CD4-positive, alpha-beta T cell treated with Interferon alpha-2 for 1 hour (primary cell): ENCODE measurements around the gene NUP210.

ENCODE experiments used
- DNase-seq, 2 donors: peaks; one replicate each; pipeline ENCODE4 v3.0.0-alpha.2; 2020 to 2022

NUP210 gene

DNA sequence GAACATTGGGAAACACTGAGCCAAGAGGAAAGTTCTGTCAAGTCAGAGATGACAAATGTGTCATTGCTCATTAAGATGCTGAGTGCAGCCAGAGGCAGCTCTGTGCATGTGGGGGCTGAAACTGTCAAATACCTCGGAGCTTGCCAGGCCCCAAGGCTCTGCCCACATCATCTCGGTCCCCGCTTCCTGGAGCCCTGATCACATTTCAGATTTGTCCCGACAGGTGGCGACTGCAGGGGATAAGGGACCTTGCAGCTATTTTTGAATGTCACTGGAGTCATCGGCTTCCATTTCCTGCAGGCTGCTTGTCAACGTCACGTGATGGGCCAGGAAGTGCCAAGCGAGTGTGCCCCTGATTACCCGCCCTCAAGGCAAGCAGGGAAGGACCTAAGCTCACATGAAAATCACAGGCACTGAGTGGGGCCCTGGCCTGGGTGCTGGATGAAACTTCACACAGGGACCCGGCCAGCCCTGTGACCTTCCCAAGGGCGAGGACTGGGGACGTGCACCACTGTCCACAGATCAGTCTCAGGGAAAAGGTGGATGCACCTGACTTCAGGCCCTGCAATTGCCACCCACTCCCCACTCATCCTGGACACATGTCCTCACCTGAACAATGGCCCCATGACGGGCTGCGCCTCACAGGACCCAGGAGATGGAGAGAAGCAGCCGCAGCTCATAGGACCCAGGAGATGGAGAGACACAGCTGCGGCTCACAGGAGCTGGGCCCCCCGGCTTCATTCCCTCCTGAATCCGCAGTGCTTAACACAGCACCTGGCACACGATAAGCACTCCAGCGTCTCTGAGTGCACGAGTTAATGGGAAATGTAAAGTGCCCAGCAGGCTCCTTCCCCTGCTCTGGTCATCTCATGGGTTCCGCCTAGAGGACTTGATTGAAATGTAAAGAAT is 73.4 kb downstream of the NUP210 start:
- peak; percentile 74 to 83 for DNase-seq

DNA sequence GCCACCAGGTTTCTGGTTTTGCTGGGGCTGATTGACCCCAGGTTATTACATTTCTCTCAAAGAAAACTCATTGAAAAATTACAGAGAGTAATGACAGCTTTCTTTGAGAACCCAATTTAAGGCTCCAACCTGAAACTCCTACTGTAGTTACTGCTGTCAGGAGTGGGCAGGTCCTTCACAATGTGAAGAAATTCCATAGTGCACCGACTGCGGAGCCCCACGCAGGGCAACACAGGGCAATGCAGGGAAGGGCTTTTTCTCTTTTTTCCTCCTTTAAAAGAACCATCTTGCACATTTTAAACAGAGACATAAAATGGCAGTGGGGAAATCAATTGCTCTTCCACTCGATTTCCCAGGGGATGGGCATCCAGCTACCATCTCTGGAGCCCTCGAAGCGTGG is 74.3 kb downstream of the NUP210 start:
- no peak for DNase-seq

DNA sequence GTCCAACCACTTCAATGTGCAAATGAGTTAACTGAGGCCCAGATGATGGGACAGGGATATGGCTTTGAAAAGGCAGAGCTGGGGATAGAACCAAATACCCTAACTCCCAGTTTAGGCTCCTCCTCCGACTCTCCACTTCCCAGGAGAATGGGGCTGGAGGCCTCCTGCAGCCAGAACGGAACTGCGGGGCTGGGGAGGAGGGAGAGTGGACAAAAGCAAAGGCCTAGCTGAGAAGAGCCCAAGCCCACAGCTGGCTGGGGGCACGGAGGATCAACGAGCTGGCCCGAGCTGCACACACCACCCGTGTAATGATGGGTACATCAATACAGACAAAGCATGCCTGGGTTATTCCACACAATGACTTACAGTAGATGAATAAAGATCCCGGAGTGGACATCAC is 74.8 kb downstream of the NUP210 start:
- DNase-seq = no peak

DNA sequence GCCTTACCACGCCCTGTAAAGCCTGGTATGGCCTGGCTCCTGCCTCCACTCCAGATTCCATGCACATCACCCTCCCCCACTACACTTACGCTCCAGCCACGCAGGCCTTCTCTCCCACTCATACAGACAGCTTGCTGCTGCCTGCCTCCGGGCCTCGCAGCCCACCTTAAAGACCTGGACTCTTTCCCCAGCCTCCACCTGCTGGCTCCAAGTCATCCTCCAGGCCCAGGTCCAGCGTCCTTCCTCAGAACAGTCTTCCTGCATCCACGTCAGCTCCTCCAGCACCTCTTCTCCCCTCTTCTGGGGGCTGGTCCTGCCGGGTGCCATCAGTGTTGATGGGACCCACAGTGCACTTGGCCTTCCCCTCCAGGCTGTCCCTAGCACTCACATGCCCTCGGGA is 75.5 kb downstream of the NUP210 start:
- DNase-seq = no peak

DNA sequence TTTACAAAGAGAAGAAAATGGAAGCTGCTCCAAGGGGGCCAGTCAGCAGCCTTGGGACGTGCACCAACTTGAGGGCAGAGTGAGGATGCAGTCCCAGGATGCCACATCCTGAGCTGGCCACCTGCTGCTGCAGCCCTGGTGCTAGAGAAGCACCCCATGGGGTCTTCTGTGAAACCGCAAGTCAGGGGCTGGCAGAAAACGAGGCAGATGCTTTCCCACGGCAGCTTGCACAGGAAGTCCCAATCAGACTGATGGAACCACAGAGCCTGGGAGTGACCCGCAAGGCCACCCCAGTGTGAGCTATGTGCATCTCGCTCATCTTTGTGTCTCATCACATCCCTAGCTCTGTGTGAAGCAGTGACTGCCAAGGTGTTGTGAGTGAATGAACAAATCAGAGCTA is 76.5 kb downstream of the NUP210 start:
- no peak for DNase-seq

DNA sequence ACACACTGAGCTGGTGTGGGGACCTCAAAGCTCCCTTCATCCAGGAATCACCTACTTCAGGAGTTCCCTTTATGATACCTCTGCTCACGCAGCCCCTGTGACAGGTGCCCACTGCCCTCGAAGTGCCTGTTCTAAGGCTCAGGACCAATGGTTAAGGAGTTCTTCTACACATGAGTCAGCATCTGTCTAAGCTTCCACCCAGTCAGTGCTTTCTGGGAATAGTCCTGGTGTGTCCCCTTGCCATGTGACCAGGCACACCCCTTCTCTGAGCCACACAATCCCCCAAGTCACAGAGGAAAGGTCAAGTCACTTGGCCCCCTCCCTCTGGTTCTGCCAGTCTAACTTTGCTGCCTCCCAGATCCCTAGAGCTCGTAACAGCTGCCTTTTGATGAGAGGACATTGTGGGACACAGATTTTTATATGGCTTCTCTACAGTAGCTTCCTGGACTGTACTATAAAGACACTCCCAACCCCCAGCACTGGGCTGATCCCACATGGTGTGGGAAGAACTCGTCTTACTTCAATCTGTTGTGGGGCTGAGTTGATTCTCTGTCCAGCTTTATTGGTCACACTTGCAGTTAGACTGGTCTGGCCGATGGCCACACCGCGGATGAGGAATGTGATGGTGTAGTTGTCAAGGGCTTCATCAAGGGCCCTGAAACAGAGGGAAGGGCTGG is 78.8 kb downstream of the NUP210 start:
- no peak for DNase-seq

DNA sequence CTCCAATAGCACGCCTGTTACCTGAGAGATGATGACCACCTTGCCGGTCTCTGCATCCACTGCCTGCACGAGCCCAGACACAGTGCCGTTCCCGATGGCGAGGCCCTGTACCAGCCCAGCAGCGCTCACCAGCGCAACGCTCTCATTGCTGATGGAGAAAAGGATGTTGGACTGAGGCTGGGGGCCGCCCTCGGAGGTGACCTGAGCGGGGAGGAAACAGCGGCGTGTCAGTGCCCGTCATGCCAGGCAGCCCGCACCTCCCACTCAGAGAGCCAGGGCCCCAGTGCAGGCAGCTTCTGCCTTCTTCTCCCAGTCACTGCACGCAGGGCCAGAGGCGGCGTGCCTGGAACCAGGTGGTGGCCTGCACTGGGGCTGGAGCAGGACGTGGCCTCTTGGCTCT is 80.3 kb downstream of the NUP210 start:
- no peak for DNase-seq

DNA sequence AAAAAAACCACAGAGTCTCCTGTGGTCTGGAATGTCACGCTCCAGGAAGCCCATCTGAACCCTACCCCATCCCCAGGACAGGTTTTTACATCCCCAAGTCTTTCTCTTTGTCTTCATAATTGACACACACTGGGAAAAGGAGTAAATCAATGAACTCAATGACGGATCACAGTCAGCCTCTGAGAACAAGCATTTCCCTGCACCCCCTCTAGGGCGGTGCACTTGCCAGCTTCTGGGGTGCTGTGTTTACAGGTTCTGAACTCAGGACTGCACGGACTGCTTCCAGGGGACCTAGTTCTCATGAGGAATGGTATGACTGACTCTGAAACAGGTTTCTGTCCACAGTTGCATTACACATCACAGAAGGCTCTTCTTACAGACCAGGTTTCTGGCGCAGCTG is 81.1 kb downstream of the NUP210 start:
- DNase-seq = no peak

DNA sequence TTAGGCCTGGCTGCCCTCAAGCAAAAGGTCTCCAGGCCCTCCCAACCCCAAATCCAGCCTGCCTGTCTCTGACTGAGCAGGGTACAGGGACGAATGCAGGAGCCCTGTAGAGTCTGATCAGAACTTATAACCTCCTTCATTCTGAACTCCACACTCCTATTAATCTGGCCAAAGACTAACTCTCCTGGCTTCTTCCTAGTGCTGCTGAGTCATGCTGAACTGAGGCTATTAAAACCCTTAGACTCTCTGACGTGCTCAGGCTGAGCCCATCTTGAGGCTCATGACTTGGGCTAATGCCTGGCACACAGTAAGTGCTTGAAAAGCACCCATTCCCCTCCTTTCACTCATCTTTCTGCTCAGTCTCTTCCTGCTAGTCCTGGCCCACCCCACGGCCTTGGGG is 81.9 kb downstream of the NUP210 start:
- DNase-seq = no peak

DNA sequence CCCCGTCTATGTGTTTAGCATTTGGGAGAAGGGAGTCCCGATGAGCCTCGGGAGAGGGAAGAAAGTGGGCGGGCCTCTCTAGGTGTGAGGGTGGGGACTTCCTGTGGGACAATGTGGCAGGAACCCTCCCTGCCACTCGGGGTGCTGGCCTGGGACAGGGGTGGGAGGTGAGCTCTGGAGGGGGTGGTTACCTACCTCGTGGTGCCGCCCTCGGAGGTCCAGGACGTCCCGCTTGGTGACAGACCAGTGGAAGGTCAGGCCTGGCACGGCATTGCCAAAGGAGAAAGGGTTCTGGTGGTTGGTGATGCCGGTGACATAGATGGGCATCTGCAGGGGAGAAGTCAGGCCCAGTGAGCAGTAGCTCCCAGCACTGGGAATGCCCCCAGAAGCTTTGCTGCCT is 83.5 kb downstream of the NUP210 start:
- DNase-seq = no peak

DNA sequence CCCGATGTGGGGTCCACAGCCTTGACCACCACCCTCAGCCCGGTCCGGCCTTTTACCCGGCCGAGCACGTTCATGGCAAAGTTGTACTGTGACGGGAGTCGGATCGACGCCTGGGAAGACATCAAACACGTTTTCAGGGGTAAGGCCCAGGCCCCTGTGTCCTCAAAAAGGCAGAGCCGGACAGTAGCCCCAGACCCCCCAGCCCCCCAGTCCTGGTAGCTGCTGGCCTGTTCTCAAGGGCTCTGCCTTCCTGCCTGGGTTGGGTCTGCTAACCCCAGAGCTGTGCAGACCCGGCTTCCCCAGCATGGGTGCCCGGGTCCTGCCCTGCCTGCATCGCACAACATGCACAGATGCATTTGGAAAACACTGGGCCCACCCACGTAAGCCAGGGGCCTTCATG is 84.6 kb downstream of the NUP210 start:
- no peak for DNase-seq

DNA sequence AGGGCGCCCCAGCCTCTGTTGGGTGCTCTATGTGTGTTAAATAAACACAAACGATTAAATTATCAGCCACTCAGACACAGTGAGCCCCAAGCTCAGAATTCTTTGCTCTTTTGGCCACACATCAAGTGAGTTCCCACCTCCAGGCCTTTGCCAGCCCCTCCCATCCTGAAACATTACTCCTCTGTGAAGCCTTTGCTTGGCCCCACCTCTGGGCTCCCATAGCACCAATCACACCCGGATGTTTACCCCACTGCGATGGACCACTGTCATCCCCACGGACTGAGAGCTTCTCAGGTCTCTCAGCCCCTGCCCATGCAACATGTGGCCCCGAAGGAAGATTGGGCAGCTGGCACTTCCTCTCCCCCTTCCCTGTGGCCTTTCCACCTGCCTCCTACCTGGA is 85.1 kb downstream of the NUP210 start:
- no peak for DNase-seq

DNA sequence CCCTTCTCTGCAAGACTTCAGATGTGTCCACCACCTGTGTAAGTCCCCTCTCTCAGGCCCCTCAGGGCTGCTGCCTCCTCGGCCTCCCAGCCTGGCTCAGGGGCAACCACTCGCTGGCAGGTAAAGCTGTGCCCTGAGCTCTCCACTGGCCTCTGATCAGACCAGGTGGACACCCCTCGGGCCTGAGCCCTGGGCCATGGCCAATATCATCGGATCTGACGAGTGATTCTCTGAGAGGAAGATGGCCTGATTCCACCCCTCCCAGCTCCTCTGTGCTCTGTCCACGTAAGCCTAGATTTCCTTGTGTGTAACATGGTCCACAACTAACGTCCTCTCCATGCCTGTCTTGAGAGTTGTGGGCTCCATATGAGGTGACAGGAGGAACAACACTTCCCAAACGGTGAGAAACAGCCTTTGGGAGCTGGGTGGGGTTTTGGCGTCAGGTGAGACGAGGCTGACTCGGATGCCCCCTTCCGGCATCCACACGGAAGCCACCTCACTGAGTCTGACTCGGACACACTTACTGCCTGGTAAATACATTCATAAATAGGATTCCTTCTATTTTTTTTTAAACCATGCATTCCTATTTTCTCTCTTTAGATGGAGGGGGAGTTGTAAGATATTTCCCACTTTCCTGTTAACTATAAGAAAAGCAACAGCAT is 86.8 kb downstream of the NUP210 start:
- no peak for DNase-seq

DNA sequence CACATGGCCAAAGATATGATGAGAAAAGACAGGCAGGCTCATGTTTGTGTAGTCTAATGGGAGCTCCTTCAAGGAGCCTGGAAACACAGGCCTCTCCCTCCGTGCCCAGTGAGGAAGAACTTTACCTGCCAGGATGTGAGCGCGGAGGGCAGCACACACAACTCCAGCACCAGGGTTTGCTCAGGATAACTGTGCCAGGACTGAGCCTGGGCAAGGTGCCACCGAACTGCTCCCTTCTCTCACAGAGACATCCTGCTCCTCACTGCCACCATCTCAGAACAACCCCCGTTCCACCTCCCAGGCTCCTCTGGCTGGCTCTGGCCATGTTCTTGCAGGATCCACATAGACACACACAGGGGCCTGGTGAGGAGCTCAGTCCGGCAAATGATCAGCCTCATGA is 87.4 kb downstream of the NUP210 start:
- no peak for DNase-seq

DNA sequence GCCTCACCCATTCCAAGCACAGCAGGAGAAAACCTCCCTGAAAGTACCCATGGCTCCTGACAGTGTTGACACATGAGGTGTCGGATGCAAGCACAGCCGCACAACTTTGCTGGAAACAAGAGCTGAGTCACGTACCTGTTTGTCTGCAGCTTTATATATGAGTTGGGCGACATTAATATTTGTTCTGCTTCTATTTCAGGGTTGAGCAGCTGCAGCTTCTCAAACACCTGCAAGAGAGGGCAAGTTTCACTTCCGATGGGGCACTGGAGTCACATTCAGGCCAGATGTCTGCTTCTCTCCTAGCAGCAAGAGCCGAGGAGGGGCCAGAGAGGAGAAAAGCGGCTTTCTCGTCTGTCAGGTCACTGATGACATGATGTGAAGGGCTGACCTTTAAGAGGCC is 88.0 kb downstream of the NUP210 start:
- peak in 1 of 2 donors; percentile 50 for DNase-seq

DNA sequence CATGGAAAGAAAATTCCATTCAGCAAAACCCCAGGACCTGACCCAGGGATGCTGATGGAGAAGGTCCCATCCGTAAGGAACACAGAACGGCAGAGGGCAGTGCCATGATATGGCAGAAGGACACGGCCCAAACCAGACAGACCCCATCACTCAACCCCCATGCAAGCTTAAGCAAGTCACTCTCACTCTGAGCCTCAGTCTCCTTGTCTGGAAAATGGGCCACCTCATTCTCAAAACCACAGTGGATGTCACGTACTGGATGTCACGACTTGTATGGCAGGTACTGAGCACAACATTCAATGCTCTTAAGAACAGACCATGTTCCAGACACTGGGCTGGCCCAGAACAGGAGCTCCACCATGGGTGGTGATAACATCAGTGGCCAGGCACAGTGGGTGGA is 90.4 kb downstream of the NUP210 start:
- DNase-seq = no peak

DNA sequence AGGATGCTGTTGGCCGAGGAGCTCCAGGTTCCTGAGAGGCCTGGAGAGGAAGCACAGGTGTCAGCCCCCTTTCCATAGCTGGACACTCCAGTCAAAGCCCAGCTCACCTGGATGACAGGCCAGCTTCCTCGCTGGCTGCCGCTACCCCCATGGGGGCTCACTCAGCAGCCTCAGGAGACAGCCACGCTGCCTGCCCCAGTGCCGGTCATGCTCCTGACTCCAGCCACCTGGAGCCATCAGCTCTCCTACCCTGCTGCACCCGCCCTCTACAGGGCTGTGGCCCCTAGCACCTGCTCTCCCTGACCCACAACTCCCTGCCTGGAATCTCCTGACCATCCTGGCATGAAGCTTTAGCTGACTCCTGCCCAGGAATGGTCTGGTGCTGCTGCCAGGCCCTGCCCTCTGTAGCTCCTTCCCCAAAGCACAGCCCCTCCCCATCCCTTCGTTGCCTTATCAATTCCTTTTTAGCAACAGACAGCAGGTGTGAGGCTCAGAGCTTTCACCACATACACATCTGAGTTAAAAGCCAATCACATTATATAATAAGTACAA is 94.2 kb downstream of the NUP210 start:
- no peak for DNase-seq

DNA sequence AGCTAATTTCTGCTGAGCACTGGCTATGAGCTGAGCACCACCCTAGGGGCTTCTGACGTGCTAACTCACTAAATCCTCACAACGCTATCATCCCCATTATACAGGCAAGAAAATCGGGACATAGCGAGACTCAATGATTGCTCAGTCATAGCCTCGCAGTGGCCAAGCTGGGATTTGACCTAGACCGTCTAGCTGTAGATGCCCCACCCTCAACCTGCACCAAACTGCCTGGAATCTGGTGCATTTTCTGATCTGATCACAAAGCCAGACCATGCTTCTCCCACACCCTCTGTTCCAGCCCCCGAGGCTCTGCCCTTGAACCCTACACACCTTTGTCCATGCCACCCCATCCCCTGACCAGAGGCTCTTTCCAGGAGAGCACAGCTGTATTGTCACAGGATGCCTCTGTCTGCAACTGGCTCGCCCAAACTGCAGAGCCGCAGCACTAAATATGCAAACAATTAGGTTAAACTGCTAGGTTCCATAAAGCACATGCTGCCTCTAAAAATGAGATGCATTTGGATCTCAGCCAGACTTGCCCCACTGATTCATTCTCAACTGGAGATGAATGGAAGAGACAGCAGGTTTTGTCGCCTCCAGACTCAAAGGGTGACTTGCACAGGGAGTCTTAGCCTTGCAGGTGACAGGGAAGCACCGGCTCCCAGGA is 95.2 kb downstream of the NUP210 start:
- DNase-seq = no peak

DNA sequence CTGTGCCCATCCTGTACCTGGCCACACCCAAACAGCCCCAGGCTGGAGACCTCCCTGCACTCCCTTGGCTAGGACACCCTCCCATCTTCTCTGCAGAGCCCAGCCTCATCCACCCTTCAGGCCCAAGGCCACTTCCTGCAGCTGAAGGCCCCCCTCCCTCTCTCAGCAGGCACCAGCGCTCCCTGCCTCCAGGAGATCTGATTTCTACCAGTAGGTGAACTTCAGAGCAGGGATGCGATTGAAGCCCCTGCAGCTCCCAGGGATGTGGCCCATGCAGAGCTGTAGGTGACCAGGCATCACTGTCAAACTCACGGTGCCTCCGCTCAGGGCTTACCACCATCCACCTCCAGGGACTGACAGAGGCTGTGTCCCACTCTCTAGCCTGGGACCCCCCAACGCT is 96.3 kb downstream of the NUP210 start:
- no peak for DNase-seq

DNA sequence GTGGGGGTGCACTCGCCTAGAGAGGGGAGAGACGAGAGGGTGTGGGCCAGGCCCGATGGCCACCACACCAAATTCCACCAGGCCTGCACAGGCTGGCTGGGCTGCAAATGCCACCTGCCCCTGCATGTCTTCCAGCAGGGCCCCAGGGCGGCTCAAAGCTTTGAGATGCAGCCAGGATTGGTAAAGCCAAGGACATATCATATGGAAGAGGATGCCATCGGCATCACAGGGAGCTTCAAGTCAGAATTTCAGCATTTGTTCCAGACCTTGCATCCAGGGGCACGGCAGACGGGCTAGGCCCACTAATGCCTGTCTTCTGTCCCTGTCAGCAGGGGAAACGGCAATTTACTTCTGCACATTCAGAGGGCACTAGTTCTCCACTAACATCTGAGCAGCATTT is 97.8 kb downstream of the NUP210 start:
- DNase-seq = no peak

DNA sequence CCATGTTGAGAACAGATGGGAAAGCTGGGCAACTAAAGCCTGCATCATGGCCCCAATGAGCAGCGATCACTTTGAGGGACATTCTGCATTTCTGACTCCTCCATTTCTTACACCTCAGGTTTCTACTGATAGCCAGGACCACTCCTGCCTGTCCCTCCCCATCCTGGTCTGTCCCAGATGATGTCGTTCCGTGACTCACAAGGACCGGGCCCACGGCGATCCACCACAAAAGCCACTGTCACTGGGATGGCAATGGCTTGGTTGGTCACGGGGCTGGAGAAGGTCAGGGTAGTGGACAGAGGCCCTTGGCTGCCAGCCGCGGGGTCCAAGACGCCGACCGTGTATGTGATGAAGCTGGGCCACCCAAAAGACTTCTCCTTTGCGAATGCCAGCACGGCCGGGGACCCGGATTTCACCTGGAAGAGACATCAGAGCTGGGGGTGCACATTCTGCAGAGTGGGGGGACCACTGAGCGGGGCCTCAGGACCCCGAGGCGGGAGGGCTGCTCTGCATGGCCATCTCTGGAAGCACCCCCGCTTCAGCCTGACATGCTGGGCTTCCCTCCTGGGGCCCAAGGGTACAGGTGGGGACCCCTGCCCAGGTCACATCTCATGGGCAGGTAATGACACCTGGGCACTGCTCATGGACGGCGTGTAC is 100.4 kb downstream of the NUP210 start:
- DNase-seq = no peak

DNA sequence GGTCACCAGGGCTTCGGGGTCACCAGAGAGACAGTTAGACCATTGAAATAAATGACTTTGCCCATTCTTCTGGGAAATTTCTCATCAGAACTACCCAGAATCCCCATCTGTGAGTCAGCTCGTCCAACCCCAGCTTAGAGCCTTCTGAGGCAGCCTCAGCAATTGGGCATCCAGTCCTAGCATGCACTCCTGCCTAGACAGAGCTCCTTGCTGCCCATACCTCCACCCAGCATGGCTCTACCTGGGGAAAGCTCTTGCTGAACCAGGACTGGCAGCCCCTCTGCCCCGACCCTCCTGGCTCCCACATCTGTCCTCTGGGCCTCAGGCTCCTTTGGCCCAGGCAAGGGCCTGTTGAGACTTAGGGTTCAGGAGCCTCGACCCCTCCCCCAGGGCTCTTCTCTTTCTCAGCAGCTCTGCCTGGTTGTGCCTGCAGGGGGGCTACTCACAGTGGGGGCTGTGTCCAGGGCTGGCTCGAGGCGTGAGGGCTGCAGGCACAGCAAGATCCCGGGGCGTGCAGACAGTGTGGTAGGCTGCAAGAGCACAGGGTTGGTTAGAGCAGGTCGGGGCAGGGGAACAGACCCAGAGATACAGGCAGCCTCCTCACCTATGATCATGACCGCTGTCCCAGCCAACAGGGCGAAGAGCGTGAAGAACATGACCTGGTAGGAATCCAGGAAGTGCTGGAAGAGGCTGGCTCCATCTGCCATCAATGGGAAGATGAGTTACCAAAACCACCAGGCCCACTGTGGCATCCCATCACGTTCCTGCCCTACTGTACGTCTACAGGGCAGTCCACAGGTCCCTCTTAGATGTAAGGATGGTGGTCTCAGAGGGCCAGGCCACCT is 101.3 kb downstream of the NUP210 start:
- DNase-seq = no peak
